Keratinocyte (primary cell): ENCODE data around the gene DAPK1. TPM values are rescaled to one million over a fixed set of nuclear protein-coding genes. Genes with fewer than 3 reads are reported as not detected.

Experiments used
- DNase-seq: peaks from one replicate; pipeline ENCODE4 v3.0.0-alpha.2; 2011; ENCODE audit warnings: low read depth, missing footprints, low spot score
- FAIRE-seq: peaks from 2 replicates; lab custom pipeline; 2011; peaks lifted over from hg19 to GRCh38; lab: Jason Lieb, UNC
- H2AFZ ChIP-seq: 2 replicates; pipeline ENCODE4 v1.6.0; 2012; ENCODE audit warnings: low read length, control low read depth, inconsistent platforms; ENCODE audit not compliant: control insufficient read depth
- H3K27ac ChIP-seq: 2 replicates; pipeline ENCODE4 v1.5.1; 2011; ENCODE audit warnings: low read length; ENCODE audit not compliant: control insufficient read depth, insufficient read depth
- H3K27me3 ChIP-seq: 3 replicates; pipeline ENCODE4 v1.6.0; 2011; ENCODE audit warnings: low read length; ENCODE audit not compliant: control insufficient read depth, insufficient read depth; ENCODE audit errors: extremely low read depth
- H3K36me3 ChIP-seq, 2 experiments: 2 replicates in 1 of 2; 3 replicates in 1 of 2; pipeline ENCODE4 v1.5.1; 2011; ENCODE audit warnings: low read length in 2 of 2, mild to moderate bottlenecking in 1 of 2; ENCODE audit not compliant: control insufficient read depth in 2 of 2, insufficient read depth in 2 of 2; ENCODE audit errors: extremely low read depth in 1 of 2
- H3K4me1 ChIP-seq: 3 replicates; pipeline ENCODE4 v1.5.1; 2011; ENCODE audit warnings: low read length; ENCODE audit not compliant: control insufficient read depth, insufficient read depth; ENCODE audit errors: extremely low read depth
- H3K4me2 ChIP-seq: 3 replicates; pipeline ENCODE4 v1.6.0; 2011; ENCODE audit warnings: low read depth, low read length; ENCODE audit not compliant: control insufficient read depth, insufficient read depth; ENCODE audit errors: extremely low read depth
- H3K4me3 ChIP-seq, 3 experiments: fragments of 200-600 bp in 1 of 3; sonication (generic) in 1 of 3; 2 replicates in 2 of 3; 3 replicates in 1 of 3; pipeline ENCODE4 v1.5.1; 2011 to 2016; ENCODE audit warnings: low read length in 3 of 3, mild to moderate bottlenecking in 3 of 3, control low read depth in 2 of 3, inconsistent platforms in 1 of 3, low read depth in 1 of 3, mixed read lengths in 1 of 3, mixed run types in 1 of 3, moderate library complexity in 1 of 3; ENCODE audit not compliant: control insufficient read depth in 2 of 3, insufficient read depth in 2 of 3; ENCODE audit errors: extremely low read depth in 1 of 3
- H3K79me2 ChIP-seq: 2 replicates; pipeline ENCODE4 v1.6.0; 2012; ENCODE audit warnings: low read length; ENCODE audit not compliant: control insufficient read depth, insufficient read depth
- H3K9ac ChIP-seq: 3 replicates; pipeline ENCODE4 v1.6.0; 2011; ENCODE audit warnings: low read length; ENCODE audit not compliant: control insufficient read depth, insufficient read depth; ENCODE audit errors: extremely low read depth
- H3K9me1 ChIP-seq: 3 replicates; pipeline ENCODE4 v1.6.0; 2011; ENCODE audit warnings: low read length; ENCODE audit not compliant: control insufficient read depth, insufficient read depth; ENCODE audit errors: extremely low read depth
- H3K9me3 ChIP-seq: 2 replicates; pipeline ENCODE4 v1.5.1; 2012; ENCODE audit warnings: low read depth, low read length; ENCODE audit not compliant: control insufficient read depth
- H4K20me1 ChIP-seq: 3 replicates; pipeline ENCODE4 v1.6.0; 2011; ENCODE audit warnings: low read length; ENCODE audit not compliant: control insufficient read depth, insufficient read depth; ENCODE audit errors: extremely low read depth
- EZH2 ChIP-seq: IDR thresholded peaks from one replicate; pipeline ENCODE4 v1.6.1; 2012; ENCODE audit warnings: inconsistent platforms, mild to moderate bottlenecking, low read length, moderate library complexity
- dilution Hi-C: fragments of 300-500 bp; cut with MboI; formaldehyde crosslinking; loops from one replicate; pipeline ENCODE4 v1.7.0; 2020; ENCODE audit warnings: low sequenced_read_pairs; ENCODE audit not compliant: extremely low pct_ligation_motif_present
- polyA plus RNA-seq, 5 experiments: library from polyadenylated mRNA; depleted of rRNA in 3 of 5; stranded (reverse) in 3 of 5; stranded (forward) in 1 of 5; unstranded in 1 of 5; fragments of >200 nt; gene quantifications; 1 replicate in 1 of 5; 2 replicates in 3 of 5; 3 replicates in 1 of 5; pipeline versions ENCODE4 v1.2.1 to v1.2.3, GENCODE V29; 2011 to 2012; ENCODE audit warnings: missing spikeins in 2 of 5, low read depth in 1 of 5, low replicate concordance in 1 of 5
- TF ChIP-seq, protein P1 (sequence below), 3 experiments: IDR thresholded peaks in 1 of 3; conservative IDR thresholded peaks in 1 of 3; optimal IDR thresholded peaks in 1 of 3; 2 replicates in 2 of 3; 3 replicates in 1 of 3; pipeline versions ENCODE3 to v1.5.1; 2011; ENCODE audit warnings: low read length in 3 of 3, mild to moderate bottlenecking in 3 of 3, moderate library complexity in 2 of 3, control low read depth in 1 of 3, inconsistent platforms in 1 of 3; ENCODE audit not compliant: insufficient read depth in 2 of 3; ENCODE audit errors: extremely low read depth in 1 of 3

DAPK1 gene
- polyA plus RNA-seq, 1 donor (not counting 4 experiments of a cell fraction or from before 2014, with no cell fraction given), result 2.8 TPM

DNA sequence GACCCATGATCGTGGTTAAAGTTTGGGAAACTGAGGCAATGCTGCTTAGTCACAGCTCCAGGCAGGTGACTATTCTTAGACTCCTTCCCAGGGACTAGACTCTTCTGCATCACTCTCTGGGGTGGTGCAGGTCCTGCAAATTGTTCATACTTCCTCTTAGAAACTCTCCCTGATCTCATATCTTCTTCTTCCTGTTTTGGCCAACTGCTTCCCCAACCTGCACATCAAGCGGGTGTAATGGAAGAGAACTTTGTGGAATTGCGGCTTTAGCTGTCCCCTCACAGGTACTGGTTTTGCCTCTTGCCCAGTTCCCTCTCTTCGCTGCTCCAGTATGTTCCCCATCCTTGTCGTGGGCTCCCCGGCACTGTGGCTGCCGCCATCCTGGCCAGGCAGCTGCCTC is 116.7 kb downstream of the DAPK1 start:
- H3K9me1 ChIP-seq, result no peaks in the 10 kb centered on the region
- no peaks in the 10 kb centered on the region for H3K9me3 ChIP-seq
- dilution Hi-C loops, result no loop called here
- no peak for DNase-seq
- H2AFZ ChIP-seq, result no peak overlapping the region
- H4K20me1 ChIP-seq, result no peaks in the 10 kb centered on the region
- H3K27me3 ChIP-seq, result no peaks in the 10 kb centered on the region
- H3K4me3 ChIP-seq, result no peak overlapping the region
- H3K9ac ChIP-seq, result no peak overlapping the region
- FAIRE-seq, result no peak
- H3K79me2 ChIP-seq, result no peaks in the 10 kb centered on the region
- no peaks in the 10 kb centered on the region for H3K36me3 ChIP-seq
- peaks cover 3% of the 10 kb centered on the region for H3K4me1 ChIP-seq
- TF ChIP-seq, protein P1, sequence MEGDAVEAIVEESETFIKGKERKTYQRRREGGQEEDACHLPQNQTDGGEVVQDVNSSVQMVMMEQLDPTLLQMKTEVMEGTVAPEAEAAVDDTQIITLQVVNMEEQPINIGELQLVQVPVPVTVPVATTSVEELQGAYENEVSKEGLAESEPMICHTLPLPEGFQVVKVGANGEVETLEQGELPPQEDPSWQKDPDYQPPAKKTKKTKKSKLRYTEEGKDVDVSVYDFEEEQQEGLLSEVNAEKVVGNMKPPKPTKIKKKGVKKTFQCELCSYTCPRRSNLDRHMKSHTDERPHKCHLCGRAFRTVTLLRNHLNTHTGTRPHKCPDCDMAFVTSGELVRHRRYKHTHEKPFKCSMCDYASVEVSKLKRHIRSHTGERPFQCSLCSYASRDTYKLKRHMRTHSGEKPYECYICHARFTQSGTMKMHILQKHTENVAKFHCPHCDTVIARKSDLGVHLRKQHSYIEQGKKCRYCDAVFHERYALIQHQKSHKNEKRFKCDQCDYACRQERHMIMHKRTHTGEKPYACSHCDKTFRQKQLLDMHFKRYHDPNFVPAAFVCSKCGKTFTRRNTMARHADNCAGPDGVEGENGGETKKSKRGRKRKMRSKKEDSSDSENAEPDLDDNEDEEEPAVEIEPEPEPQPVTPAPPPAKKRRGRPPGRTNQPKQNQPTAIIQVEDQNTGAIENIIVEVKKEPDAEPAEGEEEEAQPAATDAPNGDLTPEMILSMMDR (optimal IDR thresholded peaks at IDR 0.05 in 1 of 3, IDR thresholded peaks at IDR 0.05 in 1 of 3, conservative IDR thresholded peaks at IDR 0.05 in 1 of 3; ENCODE audit: extremely low read depth in 1 of 3, insufficient read depth in 2 of 3, low read length in 3 of 3), result no peak
- no peak for TF ChIP-seq EZH2
- no peak overlapping the region for H3K4me2 ChIP-seq
- no peak overlapping the region for H3K27ac ChIP-seq

DNA sequence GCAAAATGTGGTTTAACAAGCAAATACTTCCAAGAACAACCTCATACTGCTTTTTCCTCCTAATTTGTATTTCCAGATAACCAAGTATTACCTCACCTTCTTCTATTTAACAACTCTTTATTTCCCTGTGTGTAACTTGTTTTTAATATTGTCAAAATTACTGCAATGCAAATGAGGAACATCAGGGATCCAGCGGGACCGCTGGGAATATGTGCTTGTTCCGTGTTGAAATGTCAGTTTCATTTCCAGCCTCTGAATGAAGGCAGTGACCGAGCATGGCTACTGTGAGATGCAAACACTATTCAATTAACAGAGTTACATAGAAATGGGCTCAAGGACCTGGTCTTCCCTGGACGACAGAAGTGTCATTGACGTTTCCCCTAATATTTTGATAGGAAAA is 117.5 kb downstream of the DAPK1 start:
- H3K4me1 ChIP-seq, result peaks cover 3% of the 10 kb centered on the region
- no peak overlapping the region for H2AFZ ChIP-seq
- no peak overlapping the region for H3K9ac ChIP-seq
- H3K27me3 ChIP-seq, result no peaks in the 10 kb centered on the region
- H3K4me3 ChIP-seq, result no peak overlapping the region
- H3K9me1 ChIP-seq, result no peaks in the 10 kb centered on the region
- no peaks in the 10 kb centered on the region for H3K79me2 ChIP-seq
- H4K20me1 ChIP-seq, result no peaks in the 10 kb centered on the region
- H3K27ac ChIP-seq, result no peak overlapping the region
- DNase-seq, result no peak
- TF ChIP-seq EZH2, result no peak
- TF ChIP-seq, protein P1 (optimal IDR thresholded peaks at IDR 0.05 in 1 of 3, IDR thresholded peaks at IDR 0.05 in 1 of 3, conservative IDR thresholded peaks at IDR 0.05 in 1 of 3; ENCODE audit: extremely low read depth in 1 of 3, insufficient read depth in 2 of 3, low read length in 3 of 3), result no peak
- no peaks in the 10 kb centered on the region for H3K36me3 ChIP-seq
- H3K9me3 ChIP-seq, result no peaks in the 10 kb centered on the region
- dilution Hi-C loops, result no loop called here
- no peak for FAIRE-seq
- H3K4me2 ChIP-seq, result no peak overlapping the region
